Hepatocyte (in vitro differentiated cells): Measurements from ENCODE around the gene AGBL1.

ENCODE experiments used
- CTCF ChIP-seq: fragments of 200-600 bp; sonication (generic); IDR thresholded peaks from 2 replicates; pipeline ENCODE4 v1.5.1; 2016; ENCODE audit warnings: antibody characterized with exemption, mild to moderate bottlenecking; ENCODE audit not compliant: poor library complexity
- EZH2 ChIP-seq: fragments of 200-600 bp; sonication (generic); IDR thresholded peaks from 2 replicates; pipeline ENCODE4 v1.6.1; 2016; ENCODE audit warnings: antibody characterized with exemption, mild to moderate bottlenecking, borderline replicate concordance

DNA sequence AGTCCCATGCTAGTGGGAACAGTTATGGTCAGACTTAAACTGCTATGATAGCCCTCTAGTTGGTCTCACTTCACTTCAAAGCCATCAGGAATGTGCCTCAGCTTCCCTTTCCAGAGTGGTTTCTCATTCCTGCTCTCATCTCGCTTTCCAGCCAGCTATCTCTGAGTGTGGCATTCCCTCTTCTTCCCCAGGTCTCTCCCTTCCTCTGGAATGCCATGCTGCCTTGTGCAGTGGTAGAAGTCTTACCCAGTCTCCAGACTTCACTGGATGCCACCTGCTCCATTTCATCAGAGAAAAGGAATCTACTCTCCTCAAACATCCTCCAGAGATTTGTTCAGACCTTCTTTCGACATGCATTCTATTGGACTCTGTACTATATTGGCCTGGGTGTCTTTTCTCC is 83.0 kb downstream of the AGBL1 start:
- no peak for TF ChIP-seq CTCF
- no peak for TF ChIP-seq EZH2
